ENCODE data around the gene ABHD8. TPM values are rescaled to one million over a fixed set of nuclear protein-coding genes. Genes with fewer than 3 reads are reported as not detected.

Gene ABHD8
- total and polyA plus RNA-seq, 2 of the 13 experiments (the other 11 are each of a cell fraction or from before 2014, with no cell fraction given) = 6.3 to 7.2 TPM

DNA sequence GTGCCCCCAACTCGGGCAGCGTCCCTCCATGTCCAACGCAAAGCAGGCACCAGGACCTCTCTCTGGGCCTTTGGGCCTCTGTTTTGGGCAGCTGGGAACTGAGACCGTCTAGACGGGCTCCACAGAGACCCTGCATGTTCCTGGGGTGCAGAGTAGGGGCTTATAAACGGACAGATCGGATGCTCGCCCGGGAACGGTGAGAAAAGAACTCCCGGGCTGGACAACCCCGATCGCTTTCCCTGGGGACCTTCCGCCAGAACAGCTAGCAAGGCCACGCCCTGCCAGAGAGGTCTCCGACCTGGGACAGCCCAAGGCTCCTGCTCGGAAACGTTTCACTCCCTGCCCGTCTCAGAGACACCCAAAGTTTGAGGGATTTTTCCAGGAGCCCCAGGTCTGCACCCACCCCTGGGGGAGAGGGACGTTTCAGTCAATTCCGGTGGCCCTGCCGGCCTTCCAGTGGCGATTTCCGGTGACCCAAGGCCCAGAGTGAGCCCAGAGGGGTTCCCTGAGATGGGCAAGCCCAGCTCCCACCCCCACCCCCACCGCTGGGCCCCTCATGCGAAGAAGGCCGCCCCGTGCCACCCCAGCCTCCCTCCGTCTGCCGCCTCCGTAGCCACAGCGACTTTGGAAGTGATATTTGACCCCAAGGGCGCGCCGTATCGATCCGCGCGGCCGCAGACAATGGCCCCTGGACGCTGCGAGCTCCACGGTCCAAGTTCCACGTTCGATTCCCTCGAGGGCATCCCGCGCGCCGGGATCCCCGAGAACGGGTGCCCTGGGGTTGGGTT lies 59.2 kb downstream of the ABHD8 start (continued):
- TF ChIP-seq ZBTB46 (CRISPR knock-in tag; IDR thresholded peaks at IDR 0.05; ENCODE audit: borderline replicate concordance) = no peak; the same call in 1 of the 2 replicates
- no peak for TF ChIP-seq ZNF567 (CRISPR knock-in tag; IDR thresholded peaks at IDR 0.05; ENCODE audit: borderline replicate concordance)
- no peak; the same call in 1 of the 2 replicates for TF ChIP-seq ADNP (CRISPR knock-in tag; IDR thresholded peaks at IDR 0.05)
- no peak for TF ChIP-seq E2F2 (CRISPR knock-in tag; IDR thresholded peaks at IDR 0.05; ENCODE audit: borderline replicate concordance)
- 0 out of 2 replicates have a peak, but pooled peaks have one; percentile 27 for TF ChIP-seq MXD4 (CRISPR knock-in tag; IDR thresholded peaks at IDR 0.05)
- TF ChIP-seq, protein P1, sequence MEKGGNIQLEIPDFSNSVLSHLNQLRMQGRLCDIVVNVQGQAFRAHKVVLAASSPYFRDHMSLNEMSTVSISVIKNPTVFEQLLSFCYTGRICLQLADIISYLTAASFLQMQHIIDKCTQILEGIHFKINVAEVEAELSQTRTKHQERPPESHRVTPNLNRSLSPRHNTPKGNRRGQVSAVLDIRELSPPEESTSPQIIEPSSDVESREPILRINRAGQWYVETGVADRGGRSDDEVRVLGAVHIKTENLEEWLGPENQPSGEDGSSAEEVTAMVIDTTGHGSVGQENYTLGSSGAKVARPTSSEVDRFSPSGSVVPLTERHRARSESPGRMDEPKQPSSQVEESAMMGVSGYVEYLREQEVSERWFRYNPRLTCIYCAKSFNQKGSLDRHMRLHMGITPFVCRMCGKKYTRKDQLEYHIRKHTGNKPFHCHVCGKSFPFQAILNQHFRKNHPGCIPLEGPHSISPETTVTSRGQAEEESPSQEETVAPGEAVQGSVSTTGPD (CRISPR knock-in tag; IDR thresholded peaks at IDR 0.05) = no peak
- no peak for TF ChIP-seq ZNF781 (CRISPR knock-in tag; IDR thresholded peaks at IDR 0.05; ENCODE audit: borderline replicate concordance, not compliant biosample characterization)
- no peak for TF ChIP-seq RBAK (CRISPR knock-in tag; IDR thresholded peaks at IDR 0.05)
- TF ChIP-seq PAX8 (CRISPR knock-in tag; IDR thresholded peaks at IDR 0.05; ENCODE audit: borderline replicate concordance) = no peak
- peak; percentile 34; the same call in 1 of the 2 replicates for TF ChIP-seq ZNF768 (CRISPR knock-in tag; IDR thresholded peaks at IDR 0.05)
- TF ChIP-seq, protein P2, sequence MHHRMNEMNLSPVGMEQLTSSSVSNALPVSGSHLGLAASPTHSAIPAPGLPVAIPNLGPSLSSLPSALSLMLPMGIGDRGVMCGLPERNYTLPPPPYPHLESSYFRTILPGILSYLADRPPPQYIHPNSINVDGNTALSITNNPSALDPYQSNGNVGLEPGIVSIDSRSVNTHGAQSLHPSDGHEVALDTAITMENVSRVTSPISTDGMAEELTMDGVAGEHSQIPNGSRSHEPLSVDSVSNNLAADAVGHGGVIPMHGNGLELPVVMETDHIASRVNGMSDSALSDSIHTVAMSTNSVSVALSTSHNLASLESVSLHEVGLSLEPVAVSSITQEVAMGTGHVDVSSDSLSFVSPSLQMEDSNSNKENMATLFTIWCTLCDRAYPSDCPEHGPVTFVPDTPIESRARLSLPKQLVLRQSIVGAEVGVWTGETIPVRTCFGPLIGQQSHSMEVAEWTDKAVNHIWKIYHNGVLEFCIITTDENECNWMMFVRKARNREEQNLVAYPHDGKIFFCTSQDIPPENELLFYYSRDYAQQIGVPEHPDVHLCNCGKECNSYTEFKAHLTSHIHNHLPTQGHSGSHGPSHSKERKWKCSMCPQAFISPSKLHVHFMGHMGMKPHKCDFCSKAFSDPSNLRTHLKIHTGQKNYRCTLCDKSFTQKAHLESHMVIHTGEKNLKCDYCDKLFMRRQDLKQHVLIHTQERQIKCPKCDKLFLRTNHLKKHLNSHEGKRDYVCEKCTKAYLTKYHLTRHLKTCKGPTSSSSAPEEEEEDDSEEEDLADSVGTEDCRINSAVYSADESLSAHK (CRISPR knock-in tag; IDR thresholded peaks at IDR 0.05; ENCODE audit: borderline replicate concordance) = no peak
- TF ChIP-seq SP4 (CRISPR knock-in tag; IDR thresholded peaks at IDR 0.05) = 0 out of 2 replicates have a peak, but pooled peaks have one; percentile 8
- TF ChIP-seq PRPF4 (IDR thresholded peaks at IDR 0.05; ENCODE audit: low read depth, low read length, poor library complexity, severe bottlenecking) = no peak
- TF ChIP-seq PHF21A (CRISPR knock-in tag; IDR thresholded peaks at IDR 0.05) = peak; percentile 64; the same call in 1 of the 2 replicates
- TF ChIP-seq ZNF589 (CRISPR knock-in tag; conservative IDR thresholded peaks at IDR 0.05) = no peak; the same call in 1 of the 2 replicates
- peak; percentile 72 for TF ChIP-seq FOXA3 (CRISPR knock-in tag; IDR thresholded peaks at IDR 0.05)
- no peak for TF ChIP-seq ELK4 (CRISPR knock-in tag; IDR thresholded peaks at IDR 0.05; ENCODE audit: borderline replicate concordance)
